H1 (cell line): ENCODE data around the gene PPEF2. TPM values are rescaled to one million over a fixed set of nuclear protein-coding genes. Genes with fewer than 3 reads are reported as not detected.

Source experiments
- EZH2 ChIP-seq: fragments of 200-600 bp; sonication (generic); IDR thresholded peaks from 2 replicates; pipeline ENCODE4 v1.7.1; 2012; ENCODE audit warnings: low read depth, mild to moderate bottlenecking, moderate library complexity, low read length, inconsistent platforms; ENCODE audit not compliant: severe bottlenecking
- PHF8 ChIP-seq: fragments of 200-600 bp; sonication (generic); conservative IDR thresholded peaks from 2 replicates; pipeline ENCODE4 v1.7.1; 2012; ENCODE audit warnings: low read depth, mild to moderate bottlenecking, inconsistent platforms, low read length, moderate library complexity
- POLR2A ChIP-seq, 2 experiments: IDR thresholded peaks; 1 replicate in 1 of 2; 2 replicates in 1 of 2; pipeline ENCODE4 v1.6.1; 2011; ENCODE audit warnings: low read depth in 2 of 2, low read length in 2 of 2, mild to moderate bottlenecking in 2 of 2; ENCODE audit errors: control extremely low read depth in 1 of 2
- SIRT6 ChIP-seq: IDR thresholded peaks from one replicate; pipeline ENCODE4 v1.7.1; 2012; ENCODE audit warnings: low read length, inconsistent platforms
- SIX5 ChIP-seq: IDR thresholded peaks from 2 replicates; pipeline ENCODE4 v1.6.1; 2011; ENCODE audit warnings: mild to moderate bottlenecking, low read depth, low read length
- SP2 ChIP-seq: IDR thresholded peaks from 2 replicates; pipeline ENCODE4 v1.6.1; 2012; ENCODE audit warnings: mild to moderate bottlenecking, low read length, inconsistent platforms
- TAF7 ChIP-seq: optimal IDR thresholded peaks from 2 replicates; pipeline ENCODE3; 2011; ENCODE audit warnings: low read depth, mild to moderate bottlenecking, inconsistent platforms, low read length, moderate library complexity, borderline replicate concordance
- polyA plus RNA-seq, 7 experiments: library from polyadenylated mRNA; depleted of rRNA in 3 of 7; stranded (reverse) in 5 of 7; unstranded in 2 of 7; fragments of >200 nt in 5 of 7; fragments of 200-250 nt in 2 of 7; gene quantifications; 1 replicate in 5 of 7; 2 replicates in 1 of 7; 4 replicates in 1 of 7; pipeline versions ENCODE4 v1.2.1 to v1.2.3, GENCODE V29; 2011 to 2013; ENCODE audit warnings: missing spikeins in 2 of 7, mixed read lengths in 2 of 7
- total RNA-seq: library from RNA; stranded (reverse); fragmentation: NEBNext Ultra II Directional; extraction: Animal tissue kit (Norgen Biotek cat#: 25700); gene quantifications from 2 replicates; pipeline ENCODE4 v1.2.1, GENCODE V29; 2021

The PPEF2 gene
- total and polyA plus RNA-seq, 2 of the 8 experiments (the other 6 are each of a cell fraction or from before 2014, with no cell fraction given) = not detected

DNA sequence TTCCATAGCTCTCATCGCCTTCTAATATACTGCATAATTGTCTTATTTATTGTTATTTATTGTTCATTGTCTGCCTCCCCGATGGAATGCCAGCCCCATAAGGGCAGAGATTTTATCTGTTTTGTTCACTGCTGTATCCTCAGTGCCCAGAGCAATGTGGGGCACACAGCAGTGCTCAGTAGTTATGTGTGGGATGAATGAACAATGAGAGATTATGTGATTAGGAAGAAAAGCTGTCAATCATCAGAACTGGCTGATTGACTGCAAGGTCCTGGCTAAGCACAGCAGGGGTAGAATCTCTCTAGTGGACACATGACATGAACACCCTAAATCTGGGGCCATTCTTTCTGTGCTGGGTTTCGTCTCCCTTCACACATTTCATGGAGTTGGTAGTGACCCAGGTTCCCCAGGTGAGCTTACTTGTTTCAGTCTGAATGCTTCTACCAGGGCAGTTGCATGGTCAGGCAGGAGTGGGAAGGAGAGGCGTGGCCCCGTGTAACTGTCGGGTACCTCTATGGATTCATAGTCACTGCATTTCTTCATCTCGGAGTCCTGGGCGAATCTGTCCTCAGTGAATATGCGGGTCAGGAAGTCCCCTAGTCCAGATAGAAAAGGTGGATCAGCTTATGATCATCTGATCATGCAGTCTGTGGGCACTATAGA, 12.6 kb downstream of the PPEF2 start (continued):
- TF ChIP-seq SIX5 (no peak), PHF8 (no peak), EZH2 (no peak), SIRT6 (no peak), SP2 (no peak), POLR2A (IDR thresholded peaks at IDR 0.05; ENCODE audit: control extremely low read depth in 1 of 2, low read depth in 2 of 2, low read length in 2 of 2) (no peak), TAF7 (no peak)
